Activated CD8-positive, alpha-beta memory T cell treated with anti-CD3 and anti-CD28 coated beads, Interleukin-2, amount 50 U/mL, for 4 hours (primary cell): Measurements from ENCODE around the gene MRO.
"Not testable (repeated sequence)": the region's sequence is repeated elsewhere in the genome, so short reads cannot be mapped to it uniquely, and the experiment has no call there.

Experiments used
- DNase-seq: peaks from one replicate; pipeline ENCODE4 v3.0.0-alpha.2; 2020

Gene MRO

GRCh38 chr18:50790948-50791347 is 28.9 kb downstream of the MRO start:
- DNase-seq, result no peak

- no peak for DNase-seq
Observed at GRCh38 chr18:50790241-50790640, 29.6 kb downstream of the MRO start.

- DNase-seq, result no peak
Observed at GRCh38 chr18:50788284-50788683, 31.5 kb downstream of the MRO start.

GRCh38 chr18:50786864-50787263 is 33.0 kb downstream of the MRO start:
- DNase-seq, result no peak

GRCh38 chr18:50783553-50783952 is 36.3 kb downstream of the MRO start:
- DNase-seq, result no peak

- DNase-seq, result not testable (repeated sequence)
Observed at GRCh38 chr18:50779021-50779420, 40.8 kb downstream of the MRO start.

GRCh38 chr18:50776383-50776782 is 43.4 kb downstream of the MRO start:
- DNase-seq, result no peak

GRCh38 chr18:50775726-50776125 is 44.1 kb downstream of the MRO start:
- no peak for DNase-seq

- DNase-seq, result no peak
Observed at GRCh38 chr18:50775207-50775606, 44.6 kb downstream of the MRO start.

- no peak for DNase-seq
Observed at GRCh38 chr18:50769463-50769862, 50.4 kb downstream of the MRO start.

GRCh38 chr18:50757358-50757757 is 62.5 kb downstream of the MRO start:
- no peak for DNase-seq

GRCh38 chr18:50754297-50754696 is 65.5 kb downstream of the MRO start:
- no peak for DNase-seq

GRCh38 chr18:50753311-50753710 is 66.5 kb downstream of the MRO start:
- no peak for DNase-seq

GRCh38 chr18:50751947-50752346 is 67.9 kb downstream of the MRO start:
- DNase-seq, result no peak

GRCh38 chr18:50751490-50751889 is 68.3 kb downstream of the MRO start:
- no peak for DNase-seq

GRCh38 chr18:50750546-50750945 is 69.3 kb downstream of the MRO start:
- DNase-seq, result no peak

- no peak for DNase-seq
Observed at GRCh38 chr18:50749945-50750344, 69.9 kb downstream of the MRO start.

- no peak for DNase-seq
Observed at GRCh38 chr18:50749421-50749820, 70.4 kb downstream of the MRO start.

- no peak for DNase-seq
Observed at GRCh38 chr18:50748243-50749229, 71.3 kb downstream of the MRO start.

GRCh38 chr18:50747849-50748242 is 72.0 kb downstream of the MRO start:
- DNase-seq, result no peak

- DNase-seq, result no peak
Observed at GRCh38 chr18:50745945-50746344, 73.9 kb downstream of the MRO start.
